SK-N-SH treated with all-trans-retinoic acid at 6 μM for 48 hours (cell line): ENCODE data around the gene ARID1B.
A peak's percentile ranks its signal among the peaks of the same experiment; 100 is the strongest.

Experiments used
- ATAC-seq: fragments of 200-7000 bp; cut with Tn5 transposase; 3 replicates; pipeline ENCODE4 v1.9.1; 2020; ENCODE audit warnings: mild to moderate bottlenecking, moderate library complexity
- ARNTL ChIP-seq: fragments of 450-650 bp; formaldehyde crosslinking; IDR thresholded peaks from 2 replicates; pipeline ENCODE4 v1.5.0; 2020; ENCODE audit warnings: low read depth, mild to moderate bottlenecking, moderate library complexity, borderline replicate concordance
- BACH2 ChIP-seq: fragments of 250-450 bp; sonication (Bioruptor Pico); IDR thresholded peaks from 2 replicates; pipeline ENCODE4 v1.9.0; 2021; ENCODE audit warnings: mild to moderate bottlenecking, borderline replicate concordance
- CSDC2 ChIP-seq: fragments of 250-450 bp; sonication (Bioruptor Pico); IDR thresholded peaks from 2 replicates; pipeline ENCODE4 v1.5.0; 2020; ENCODE audit warnings: mild to moderate bottlenecking, moderate library complexity
- GLIS3 ChIP-seq: fragments of 250-450 bp; sonication (Bioruptor Pico); IDR thresholded peaks from 2 replicates; pipeline ENCODE4 v1.5.0; 2020; ENCODE audit warnings: mild to moderate bottlenecking, moderate library complexity
- ISL1 ChIP-seq: fragments of 250-450 bp; sonication (Bioruptor Pico); IDR thresholded peaks from 2 replicates; pipeline ENCODE4 v2.1.2; 2022; ENCODE audit warnings: mild to moderate bottlenecking, moderate library complexity
- POU6F1 ChIP-seq: fragments of 250-450 bp; sonication (Bioruptor Pico); IDR thresholded peaks from 2 replicates; pipeline ENCODE4 v1.8.0; 2021; ENCODE audit warnings: low read depth, mild to moderate bottlenecking, moderate library complexity, borderline replicate concordance
- PPARA ChIP-seq: fragments of 250-450 bp; sonication (Bioruptor Pico); IDR thresholded peaks from 2 replicates; pipeline ENCODE4 v1.5.0; 2020; ENCODE audit warnings: mild to moderate bottlenecking, borderline replicate concordance
- RARB ChIP-seq: fragments of 250-450 bp; sonication (Bioruptor Pico); IDR thresholded peaks from 2 replicates; pipeline ENCODE4 v1.8.0; 2021; ENCODE audit warnings: mild to moderate bottlenecking, moderate library complexity
- TCF4 ChIP-seq: fragments of 250-450 bp; sonication (Bioruptor Pico); IDR thresholded peaks from 2 replicates; pipeline ENCODE4 v1.8.0; 2021; ENCODE audit warnings: mild to moderate bottlenecking, moderate library complexity, borderline replicate concordance
- TOX ChIP-seq: fragments of 250-450 bp; sonication (Bioruptor Pico); IDR thresholded peaks from 2 replicates; pipeline ENCODE4 v1.8.0; 2021; ENCODE audit warnings: mild to moderate bottlenecking, moderate library complexity, borderline replicate concordance
- ZFP3 ChIP-seq: fragments of 250-450 bp; sonication (Bioruptor Pico); IDR thresholded peaks from 2 replicates; pipeline ENCODE4 v1.5.0; 2020; ENCODE audit warnings: mild to moderate bottlenecking, moderate library complexity
- ZFP30 ChIP-seq: fragments of 450-650 bp; formaldehyde crosslinking; IDR thresholded peaks from 2 replicates; pipeline ENCODE4 v1.5.0; 2022; ENCODE audit warnings: mild to moderate bottlenecking, moderate library complexity
- ZNF8 ChIP-seq: fragments of 450-650 bp; formaldehyde crosslinking; IDR thresholded peaks from 2 replicates; pipeline ENCODE4 v1.5.0; 2020; ENCODE audit warnings: mild to moderate bottlenecking, moderate library complexity
- TF ChIP-seq, protein P1 (sequence below): fragments of 250-450 bp; sonication (Bioruptor Pico); IDR thresholded peaks from 2 replicates; pipeline ENCODE4 v1.5.1; 2021; ENCODE audit warnings: mild to moderate bottlenecking, moderate library complexity
- TF ChIP-seq, protein P2 (sequence below): fragments of 250-450 bp; sonication (Bioruptor Pico); IDR thresholded peaks from 2 replicates; pipeline ENCODE4 v1.8.0; 2020; ENCODE audit warnings: mild to moderate bottlenecking, moderate library complexity, borderline replicate concordance
- TF ChIP-seq, protein P3 (sequence below): fragments of 250-450 bp; sonication (Bioruptor Pico); IDR thresholded peaks from 2 replicates; pipeline ENCODE4 v1.5.0; 2020; ENCODE audit warnings: mild to moderate bottlenecking, moderate library complexity
- TF ChIP-seq, protein P4 (sequence below): fragments of 250-450 bp; sonication (Bioruptor Pico); IDR thresholded peaks from 2 replicates; pipeline ENCODE4 v1.5.1; 2020; ENCODE audit warnings: low read depth, mild to moderate bottlenecking, moderate library complexity

ARID1B gene

GRCh38 chr6:157151029-157151428, 373.9 kb downstream of the ARID1B start:
- TF ChIP-seq BACH2 (CRISPR knock-in tag) (no peak), TCF4 (CRISPR knock-in tag) (no peak), ARNTL (CRISPR knock-in tag) (no peak)
- TF ChIP-seq, protein P1, sequence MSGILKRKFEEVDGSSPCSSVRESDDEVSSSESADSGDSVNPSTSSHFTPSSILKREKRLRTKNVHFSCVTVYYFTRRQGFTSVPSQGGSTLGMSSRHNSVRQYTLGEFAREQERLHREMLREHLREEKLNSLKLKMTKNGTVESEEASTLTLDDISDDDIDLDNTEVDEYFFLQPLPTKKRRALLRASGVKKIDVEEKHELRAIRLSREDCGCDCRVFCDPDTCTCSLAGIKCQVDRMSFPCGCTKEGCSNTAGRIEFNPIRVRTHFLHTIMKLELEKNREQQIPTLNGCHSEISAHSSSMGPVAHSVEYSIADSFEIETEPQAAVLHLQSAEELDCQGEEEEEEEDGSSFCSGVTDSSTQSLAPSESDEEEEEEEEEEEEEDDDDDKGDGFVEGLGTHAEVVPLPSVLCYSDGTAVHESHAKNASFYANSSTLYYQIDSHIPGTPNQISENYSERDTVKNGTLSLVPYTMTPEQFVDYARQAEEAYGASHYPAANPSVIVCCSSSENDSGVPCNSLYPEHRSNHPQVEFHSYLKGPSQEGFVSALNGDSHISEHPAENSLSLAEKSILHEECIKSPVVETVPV (CRISPR knock-in tag), result no peak
- ATAC-seq, result no peak

DNA sequence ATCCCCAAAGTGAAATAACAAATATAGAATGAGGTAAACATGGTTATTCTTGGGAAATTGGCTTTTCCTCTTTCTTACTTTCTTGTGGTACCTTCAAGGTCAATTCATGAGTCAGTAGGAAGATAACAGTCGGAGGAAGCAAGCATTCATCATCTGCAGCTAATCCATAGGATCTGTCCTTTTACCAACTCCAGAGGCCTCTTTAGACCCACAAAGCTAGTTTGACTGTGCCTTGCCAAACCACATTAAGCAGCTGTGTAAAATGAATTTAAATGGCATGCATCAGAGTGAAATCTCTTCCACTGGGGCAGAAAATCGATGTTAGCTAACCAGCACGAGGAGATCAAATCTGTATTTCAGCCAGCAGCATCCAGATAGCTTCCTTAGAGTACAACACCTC, 374.8 kb downstream of the ARID1B start:
- ATAC-seq, result peak; percentile 35
- TF ChIP-seq ISL1 (peak; percentile 90), TCF4 (CRISPR knock-in tag) (peak; percentile 68; the same call in 1 of the 2 replicates), PPARA (CRISPR knock-in tag) (no peak), ZNF8 (CRISPR knock-in tag) (no peak; the same call in 1 of the 2 replicates), GLIS3 (CRISPR knock-in tag) (peak; percentile 74; the same call in 1 of the 2 replicates), TOX (CRISPR knock-in tag) (0 out of 2 replicates have a peak, but pooled peaks have one; percentile 11), RARB (CRISPR knock-in tag) (no peak), ZFP3 (CRISPR knock-in tag) (peak; percentile 64; the same call in 1 of the 2 replicates), POU6F1 (CRISPR knock-in tag) (no peak), CSDC2 (CRISPR knock-in tag) (no peak), BACH2 (CRISPR knock-in tag) (no peak)
- TF ChIP-seq, protein P2, sequence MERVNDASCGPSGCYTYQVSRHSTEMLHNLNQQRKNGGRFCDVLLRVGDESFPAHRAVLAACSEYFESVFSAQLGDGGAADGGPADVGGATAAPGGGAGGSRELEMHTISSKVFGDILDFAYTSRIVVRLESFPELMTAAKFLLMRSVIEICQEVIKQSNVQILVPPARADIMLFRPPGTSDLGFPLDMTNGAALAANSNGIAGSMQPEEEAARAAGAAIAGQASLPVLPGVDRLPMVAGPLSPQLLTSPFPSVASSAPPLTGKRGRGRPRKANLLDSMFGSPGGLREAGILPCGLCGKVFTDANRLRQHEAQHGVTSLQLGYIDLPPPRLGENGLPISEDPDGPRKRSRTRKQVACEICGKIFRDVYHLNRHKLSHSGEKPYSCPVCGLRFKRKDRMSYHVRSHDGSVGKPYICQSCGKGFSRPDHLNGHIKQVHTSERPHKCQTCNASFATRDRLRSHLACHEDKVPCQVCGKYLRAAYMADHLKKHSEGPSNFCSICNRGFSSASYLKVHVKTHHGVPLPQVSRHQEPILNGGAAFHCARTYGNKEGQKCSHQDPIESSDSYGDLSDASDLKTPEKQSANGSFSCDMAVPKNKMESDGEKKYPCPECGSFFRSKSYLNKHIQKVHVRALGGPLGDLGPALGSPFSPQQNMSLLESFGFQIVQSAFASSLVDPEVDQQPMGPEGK, result peak; percentile 67; the same call in 1 of the 2 replicates
- TF ChIP-seq, protein P3, sequence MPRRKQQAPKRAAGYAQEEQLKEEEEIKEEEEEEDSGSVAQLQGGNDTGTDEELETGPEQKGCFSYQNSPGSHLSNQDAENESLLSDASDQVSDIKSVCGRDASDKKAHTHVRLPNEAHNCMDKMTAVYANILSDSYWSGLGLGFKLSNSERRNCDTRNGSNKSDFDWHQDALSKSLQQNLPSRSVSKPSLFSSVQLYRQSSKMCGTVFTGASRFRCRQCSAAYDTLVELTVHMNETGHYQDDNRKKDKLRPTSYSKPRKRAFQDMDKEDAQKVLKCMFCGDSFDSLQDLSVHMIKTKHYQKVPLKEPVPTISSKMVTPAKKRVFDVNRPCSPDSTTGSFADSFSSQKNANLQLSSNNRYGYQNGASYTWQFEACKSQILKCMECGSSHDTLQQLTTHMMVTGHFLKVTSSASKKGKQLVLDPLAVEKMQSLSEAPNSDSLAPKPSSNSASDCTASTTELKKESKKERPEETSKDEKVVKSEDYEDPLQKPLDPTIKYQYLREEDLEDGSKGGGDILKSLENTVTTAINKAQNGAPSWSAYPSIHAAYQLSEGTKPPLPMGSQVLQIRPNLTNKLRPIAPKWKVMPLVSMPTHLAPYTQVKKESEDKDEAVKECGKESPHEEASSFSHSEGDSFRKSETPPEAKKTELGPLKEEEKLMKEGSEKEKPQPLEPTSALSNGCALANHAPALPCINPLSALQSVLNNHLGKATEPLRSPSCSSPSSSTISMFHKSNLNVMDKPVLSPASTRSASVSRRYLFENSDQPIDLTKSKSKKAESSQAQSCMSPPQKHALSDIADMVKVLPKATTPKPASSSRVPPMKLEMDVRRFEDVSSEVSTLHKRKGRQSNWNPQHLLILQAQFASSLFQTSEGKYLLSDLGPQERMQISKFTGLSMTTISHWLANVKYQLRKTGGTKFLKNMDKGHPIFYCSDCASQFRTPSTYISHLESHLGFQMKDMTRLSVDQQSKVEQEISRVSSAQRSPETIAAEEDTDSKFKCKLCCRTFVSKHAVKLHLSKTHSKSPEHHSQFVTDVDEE, result peak; percentile 64; the same call in 1 of the 2 replicates
- TF ChIP-seq, protein P4, sequence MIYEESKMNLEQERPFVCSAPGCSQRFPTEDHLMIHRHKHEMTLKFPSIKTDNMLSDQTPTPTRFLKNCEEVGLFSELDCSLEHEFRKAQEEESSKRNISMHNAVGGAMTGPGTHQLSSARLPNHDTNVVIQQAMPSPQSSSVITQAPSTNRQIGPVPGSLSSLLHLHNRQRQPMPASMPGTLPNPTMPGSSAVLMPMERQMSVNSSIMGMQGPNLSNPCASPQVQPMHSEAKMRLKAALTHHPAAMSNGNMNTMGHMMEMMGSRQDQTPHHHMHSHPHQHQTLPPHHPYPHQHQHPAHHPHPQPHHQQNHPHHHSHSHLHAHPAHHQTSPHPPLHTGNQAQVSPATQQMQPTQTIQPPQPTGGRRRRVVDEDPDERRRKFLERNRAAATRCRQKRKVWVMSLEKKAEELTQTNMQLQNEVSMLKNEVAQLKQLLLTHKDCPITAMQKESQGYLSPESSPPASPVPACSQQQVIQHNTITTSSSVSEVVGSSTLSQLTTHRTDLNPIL (CRISPR knock-in tag), result peak; percentile 64; the same call in 1 of the 2 replicates

DNA sequence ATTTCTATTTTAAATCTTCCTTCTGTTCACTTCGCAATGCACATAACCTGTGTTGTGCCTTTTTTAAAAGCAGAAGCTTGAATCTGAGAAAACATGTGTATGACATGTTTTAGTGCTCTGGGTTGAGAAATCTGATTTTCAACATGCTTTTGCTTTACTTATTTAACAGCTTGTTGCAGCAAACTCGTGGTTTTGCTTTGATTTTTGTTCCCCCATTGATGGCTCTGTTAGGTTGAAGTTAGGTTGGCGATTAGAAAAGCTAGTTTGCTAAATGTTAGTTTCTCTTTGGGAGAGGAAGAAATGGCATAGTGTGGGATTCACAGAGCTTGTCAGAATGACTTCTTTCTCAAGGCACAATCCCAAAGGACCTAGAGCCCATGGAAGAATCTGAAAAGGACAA, 375.4 kb downstream of the ARID1B start:
- no peak for ATAC-seq
- TF ChIP-seq, protein P2, result no peak
- TF ChIP-seq GLIS3 (CRISPR knock-in tag), result no peak
- TF ChIP-seq, protein P4 (CRISPR knock-in tag), result no peak
- TF ChIP-seq TOX (CRISPR knock-in tag), result no peak
- TF ChIP-seq, protein P1 (CRISPR knock-in tag), result no peak
- no peak for TF ChIP-seq ISL1
- TF ChIP-seq ZFP30 (CRISPR knock-in tag), result no peak
- TF ChIP-seq ZFP3 (CRISPR knock-in tag), result no peak
- no peak for TF ChIP-seq POU6F1 (CRISPR knock-in tag)
- no peak for TF ChIP-seq TCF4 (CRISPR knock-in tag)
- no peak for TF ChIP-seq ARNTL (CRISPR knock-in tag)
- no peak for TF ChIP-seq ZNF8 (CRISPR knock-in tag)
